ENCODE measurements around the gene LPCAT4. TPM values are rescaled to one million over a fixed set of nuclear protein-coding genes. Genes with fewer than 3 reads are reported as not detected.
"Not testable (repeated sequence)": the region's sequence is repeated elsewhere in the genome, so short reads cannot be mapped to it uniquely, and the experiment has no call there.

The LPCAT4 gene
- total RNA-seq, 4 donors from 2014 or later = 7.5 to 14.9 (median 11.5) TPM

- intact Hi-C loops (cut with DNase I) = no loop called here
- Histone ChIP-seq H3K4me3 (no peak overlapping the region), H3K9me3 (no peaks in the 10 kb centered on the region), H3K27me3 (no peaks in the 10 kb centered on the region), H3K36me3 (peaks cover 0 to 5% (median 0%) of the 10 kb centered on the region in 4 donors), H3K27ac (replicated peaks in 1 of 4) (no peak overlapping the region), H3K4me1 (no peaks in the 10 kb centered on the region)
- 95% methylated on average over 2 of the region's 2 CpGs for WGBS
- TF ChIP-seq POLR2A (IDR thresholded peaks at IDR 0.05; ENCODE audit: low read depth) (no peak), CTCF (IDR thresholded peaks at IDR 0.05) (no peak), EP300 (IDR thresholded peaks at IDR 0.05) (no peak), POLR2AphosphoS5 (IDR thresholded peaks at IDR 0.05) (no peak)
- no peak for DNase-seq (ENCODE audit: extremely low spot score)
Observed at GRCh38 chr15:34376856-34377255, 9.9 kb upstream of the LPCAT4 start.

GRCh38 chr15:34375541-34375940 lies 8.5 kb upstream of the LPCAT4 start:
- DNase-seq (ENCODE audit: extremely low spot score) = peak; percentile 78
- H3K4me3 ChIP-seq; H3K4me1 ChIP-seq; intact Hi-C loops (cut with DNase I); H3K36me3 ChIP-seq; H3K27ac ChIP-seq (replicated peaks in 1 of 4); H3K27me3 ChIP-seq; H3K9me3 ChIP-seq: not testable (repeated sequence)
- 97% methylated on average over 2 of the region's 2 CpGs for WGBS

GRCh38 chr15:34374816-34375215 lies 7.8 kb upstream of the LPCAT4 start:
- intact Hi-C loops (cut with DNase I) = no loop called here
- H3K27me3 ChIP-seq = no peaks in the 10 kb centered on the region
- DNase-seq (ENCODE audit: extremely low spot score) = no peak
- TF ChIP-seq EP300 (IDR thresholded peaks at IDR 0.05) (no peak), POLR2A (IDR thresholded peaks at IDR 0.05; ENCODE audit: low read depth) (no peak), CTCF (IDR thresholded peaks at IDR 0.05) (no peak), POLR2AphosphoS5 (IDR thresholded peaks at IDR 0.05) (no peak)
- 91% methylated on average over 2 of the region's 2 CpGs for WGBS
- H3K4me3 ChIP-seq = no peak overlapping the region
- H3K36me3 ChIP-seq = no peaks in the 10 kb centered on the region
- H3K27ac ChIP-seq (replicated peaks in 1 of 4) = no peak overlapping the region
- no peaks in the 10 kb centered on the region for H3K9me3 ChIP-seq
- H3K4me1 ChIP-seq = no peaks in the 10 kb centered on the region

- WGBS = 78% methylated on average over 2 of the region's 8 CpGs
- no peaks in the 10 kb centered on the region for H3K4me1 ChIP-seq
- no peaks in the 10 kb centered on the region for H3K36me3 ChIP-seq
- no peak overlapping the region for H3K4me3 ChIP-seq
- H3K27ac ChIP-seq (replicated peaks in 1 of 4) = no peak overlapping the region
- TF ChIP-seq POLR2A (IDR thresholded peaks at IDR 0.05; ENCODE audit: low read depth) (no peak), CTCF (IDR thresholded peaks at IDR 0.05) (no peak), POLR2AphosphoS5 (IDR thresholded peaks at IDR 0.05) (no peak), EP300 (IDR thresholded peaks at IDR 0.05) (no peak)
- no peaks in the 10 kb centered on the region for H3K27me3 ChIP-seq
- intact Hi-C loops (cut with DNase I) = no loop called here
- DNase-seq (ENCODE audit: extremely low spot score) = peak; percentile 68
- no peaks in the 10 kb centered on the region for H3K9me3 ChIP-seq
Observed at GRCh38 chr15:34373951-34374350, 7.0 kb upstream of the LPCAT4 start.

- DNase-seq (ENCODE audit: extremely low spot score) = no peak
- no peaks in the 10 kb centered on the region for H3K36me3 ChIP-seq
- intact Hi-C loops (cut with DNase I) = no loop called here
- no peak for TF ChIP-seq EP300 (IDR thresholded peaks at IDR 0.05)
- no peak for TF ChIP-seq CTCF (IDR thresholded peaks at IDR 0.05)
- TF ChIP-seq POLR2A (IDR thresholded peaks at IDR 0.05; ENCODE audit: low read depth) = no peak
- TF ChIP-seq POLR2AphosphoS5 (IDR thresholded peaks at IDR 0.05) = no peak
- 37% methylated on average over 2 of the region's 2 CpGs for WGBS
- H3K27me3 ChIP-seq = no peaks in the 10 kb centered on the region
- no peak overlapping the region for H3K4me3 ChIP-seq
- no peaks in the 10 kb centered on the region for H3K9me3 ChIP-seq
- H3K4me1 ChIP-seq = peaks cover 13 to 24% (median 19%) of the 10 kb centered on the region in 4 donors
- H3K27ac ChIP-seq (replicated peaks in 1 of 4) = no peak overlapping the region
Observed at GRCh38 chr15:34370643-34371042, 3.6 kb upstream of the LPCAT4 start.
